CD1c-positive myeloid dendritic cell (primary cell): Measurements from ENCODE around the gene TRIM66.

Source experiments
- DNase-seq: peaks from one replicate; pipeline ENCODE4 v3.0.0-alpha.2; 2016; ENCODE audit errors: extremely low spot score

Gene TRIM66

GRCh38 chr11:8658321-8659057 lies 24.0 kb downstream of the TRIM66 start:
- no peak for DNase-seq

DNA sequence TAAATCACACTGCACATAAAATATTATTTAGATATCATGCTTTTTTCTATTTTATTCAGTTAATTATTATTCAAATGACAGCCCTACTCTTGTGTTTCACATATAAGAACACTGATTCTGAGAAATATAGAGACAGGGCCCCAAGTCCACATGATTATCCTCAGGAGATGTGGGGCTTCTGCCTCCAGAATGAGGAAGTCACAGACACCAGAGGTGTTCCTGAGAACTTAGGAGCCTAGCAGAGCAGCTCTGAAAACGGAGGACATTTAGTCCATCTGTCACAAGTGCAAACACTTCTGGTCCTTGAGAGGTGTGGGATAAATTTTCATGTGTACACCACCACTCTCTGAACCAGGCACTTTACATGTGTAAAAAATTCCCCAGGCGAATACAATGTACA lies 26.2 kb downstream of the TRIM66 start:
- DNase-seq, result no peak

DNA sequence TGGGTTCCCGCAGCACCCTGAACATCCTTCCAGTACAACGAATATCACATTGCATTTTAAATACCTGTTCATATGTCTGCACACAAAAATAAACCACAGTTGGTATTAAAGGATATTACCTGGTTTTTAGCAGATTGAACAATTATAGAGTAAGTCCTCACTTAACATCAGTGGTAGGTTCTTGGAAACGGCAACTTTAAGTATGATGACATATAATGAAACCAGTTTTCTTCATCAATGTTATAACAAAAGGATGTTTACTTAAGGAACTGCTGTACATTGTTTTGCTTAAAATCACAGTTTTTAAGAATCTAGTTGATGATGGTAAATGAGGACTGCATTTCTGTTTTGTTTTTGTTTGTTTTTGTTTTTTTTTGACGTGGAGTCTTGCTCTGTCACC lies 28.0 kb downstream of the TRIM66 start:
- DNase-seq, result no peak

DNA sequence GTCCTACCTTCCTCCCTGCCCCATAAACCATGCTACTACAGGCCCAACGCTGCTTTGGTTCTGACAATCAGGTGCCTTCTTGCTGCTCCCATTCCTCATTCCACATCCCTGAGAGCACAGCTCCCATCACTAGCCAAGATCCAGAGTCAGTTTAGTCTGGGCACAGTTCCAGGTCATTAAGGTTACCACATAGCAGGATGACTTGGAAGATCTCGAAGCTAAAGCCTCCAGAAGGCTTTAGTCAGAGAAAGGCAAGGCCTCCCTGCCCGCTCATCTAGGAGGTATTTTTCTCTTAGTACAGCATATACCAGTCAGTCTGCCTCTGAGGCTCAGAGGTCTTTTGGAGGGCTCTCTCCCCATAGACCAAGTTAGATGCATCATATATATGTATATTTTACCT lies 30.3 kb downstream of the TRIM66 start:
- DNase-seq, result no peak

GRCh38 chr11:8650401-8650990 lies 32.0 kb downstream of the TRIM66 start:
- DNase-seq, result no peak

GRCh38 chr11:8649361-8649760 lies 33.1 kb downstream of the TRIM66 start:
- DNase-seq, result no peak

DNA sequence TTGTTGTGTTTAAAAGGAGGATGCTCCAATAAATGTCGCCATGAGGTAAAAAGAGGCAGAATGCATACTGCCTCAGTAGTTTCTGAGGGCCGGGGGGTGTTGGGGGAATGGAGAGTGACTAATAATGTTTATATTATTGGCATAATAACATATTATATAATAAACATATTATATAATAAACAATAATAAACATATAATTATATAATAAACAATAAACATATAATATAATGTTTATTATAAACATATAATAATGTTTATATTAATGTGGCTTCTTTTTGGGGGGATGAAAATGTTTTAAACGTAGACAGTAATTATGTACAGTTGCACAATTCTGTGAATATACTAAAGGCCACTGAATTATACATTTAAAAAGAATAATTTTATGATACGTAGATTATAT lies 35.6 kb downstream of the TRIM66 start:
- DNase-seq, result no peak

- DNase-seq, result no peak
These were observed 40.1 kb downstream of the TRIM66 start for GRCh38 chr11:8642196-8642841.

DNA sequence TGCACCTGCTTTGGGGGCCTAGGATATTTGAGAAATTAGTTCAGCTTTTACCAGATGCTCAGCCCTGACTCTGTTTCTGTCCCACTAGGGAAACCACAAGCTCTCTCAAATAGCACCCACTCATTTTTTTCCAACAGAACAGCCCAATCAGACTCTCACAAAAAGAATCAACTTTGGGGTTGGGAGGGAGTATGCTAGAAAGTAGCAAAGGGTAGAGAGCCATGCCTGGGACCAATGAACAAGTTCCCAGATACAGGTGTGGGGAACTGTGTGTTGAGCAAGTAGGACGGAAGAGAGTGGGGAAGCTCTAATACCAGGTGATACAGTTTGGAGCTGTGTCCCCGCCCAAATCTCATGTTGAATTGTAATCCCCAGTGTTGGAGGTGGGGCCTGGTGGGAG lies 41.1 kb downstream of the TRIM66 start:
- no peak for DNase-seq

- DNase-seq, result no peak
These were observed 42.1 kb downstream of the TRIM66 start for GRCh38 chr11:8640267-8640906.

DNA sequence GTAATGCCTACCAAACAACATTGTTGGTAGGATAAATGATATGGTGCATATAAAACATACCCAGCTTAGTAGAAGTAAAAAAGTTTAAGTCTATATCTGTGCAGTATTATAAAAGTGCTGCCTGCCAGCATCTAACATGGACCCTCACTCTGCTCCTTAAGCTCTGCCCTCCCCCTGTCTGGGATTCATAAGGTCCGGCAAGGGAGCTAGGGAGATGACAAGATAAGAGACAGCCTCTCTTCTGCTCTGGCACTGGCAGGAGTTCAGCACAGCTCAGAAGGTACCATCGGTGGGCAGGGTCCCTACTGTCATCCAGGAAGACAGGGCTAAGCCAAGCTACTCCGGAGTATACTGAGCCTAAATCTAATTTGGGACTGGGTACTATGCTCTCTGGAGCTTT lies 42.8 kb downstream of the TRIM66 start:
- no peak for DNase-seq

DNA sequence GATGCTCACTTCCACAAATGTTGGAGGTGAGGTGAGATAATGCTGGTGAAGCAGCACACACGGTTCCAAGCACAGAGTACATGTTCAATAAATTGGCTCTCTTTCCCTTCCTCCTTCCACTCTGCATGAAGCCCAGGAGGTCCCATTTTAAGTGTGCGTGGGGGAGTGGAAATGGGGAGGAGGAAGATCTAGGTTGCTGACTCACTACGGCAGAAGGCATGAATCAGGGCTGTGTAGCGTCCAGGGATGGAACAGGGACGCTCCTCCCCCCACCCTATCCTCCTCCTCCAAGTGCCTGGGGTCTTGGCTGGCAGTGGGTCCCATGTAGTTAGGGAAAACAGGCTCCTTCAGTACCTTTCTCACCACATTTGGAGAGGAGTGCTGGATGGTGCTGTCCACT lies 44.2 kb downstream of the TRIM66 start:
- DNase-seq, result no peak

DNA sequence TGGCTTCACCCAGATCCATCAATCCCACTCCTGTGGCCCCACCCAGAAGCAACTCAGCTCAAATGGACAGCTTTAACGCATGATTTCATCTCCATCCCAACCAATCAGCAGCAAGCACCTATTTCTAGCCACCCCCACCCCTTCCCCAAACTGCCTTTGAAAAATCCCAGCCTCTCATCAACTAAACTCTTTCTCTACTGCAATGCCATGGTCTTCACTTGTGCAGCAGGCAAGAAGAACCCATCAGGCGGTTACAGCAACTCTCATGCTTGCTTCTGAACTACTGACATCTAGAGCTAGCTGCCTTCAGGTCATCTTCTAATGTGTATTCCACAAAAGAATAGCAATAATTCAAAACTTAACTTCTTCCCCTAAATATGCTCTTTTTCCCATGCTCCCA lies 46.3 kb downstream of the TRIM66 start:
- no peak for DNase-seq

DNA sequence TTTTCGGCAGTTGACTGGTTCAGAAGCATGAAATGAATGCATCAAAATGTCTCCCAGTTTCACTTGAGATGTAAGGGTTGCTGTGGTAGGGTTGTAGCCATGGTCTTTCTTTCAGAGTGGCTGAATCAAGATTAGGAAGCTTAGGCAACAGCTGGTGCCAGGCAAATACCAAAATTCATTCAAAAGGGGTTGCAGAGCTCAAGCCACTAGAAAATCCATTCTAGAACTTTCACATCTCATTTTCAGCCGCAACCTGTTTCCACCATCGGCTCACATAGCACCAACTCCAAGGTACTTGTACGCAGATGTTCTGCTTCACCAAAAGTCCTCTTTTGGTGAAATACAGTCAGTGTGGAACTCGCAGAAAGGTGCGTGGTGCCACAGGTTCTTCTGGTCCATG lies 48.0 kb downstream of the TRIM66 start:
- DNase-seq, result no peak

GRCh38 chr11:8631395-8632118 lies 50.9 kb downstream of the TRIM66 start:
- DNase-seq, result no peak

- DNase-seq, result no peak
These were observed 57.8 kb downstream of the TRIM66 start for GRCh38 chr11:8624698-8625097.

DNA sequence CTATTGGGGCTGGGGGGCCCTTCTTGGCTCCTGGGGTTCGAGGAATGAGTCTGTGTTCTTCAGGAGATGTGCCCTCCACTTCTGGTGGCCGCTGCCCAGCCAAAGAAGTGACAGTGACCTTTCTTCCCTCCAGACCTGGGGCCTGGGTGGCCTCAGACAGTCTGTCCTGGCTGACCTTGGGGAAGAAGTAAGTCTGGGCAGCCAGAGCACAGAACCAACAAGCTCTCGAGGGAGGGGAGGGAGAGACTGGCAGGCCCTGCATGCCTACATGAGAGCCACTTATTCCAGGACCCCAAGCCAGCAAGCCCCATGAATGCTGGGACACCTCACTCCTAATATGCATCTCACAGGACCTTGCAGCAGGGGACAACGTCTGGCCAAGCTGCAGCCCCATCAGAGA lies 61.3 kb downstream of the TRIM66 start:
- no peak for DNase-seq

DNA sequence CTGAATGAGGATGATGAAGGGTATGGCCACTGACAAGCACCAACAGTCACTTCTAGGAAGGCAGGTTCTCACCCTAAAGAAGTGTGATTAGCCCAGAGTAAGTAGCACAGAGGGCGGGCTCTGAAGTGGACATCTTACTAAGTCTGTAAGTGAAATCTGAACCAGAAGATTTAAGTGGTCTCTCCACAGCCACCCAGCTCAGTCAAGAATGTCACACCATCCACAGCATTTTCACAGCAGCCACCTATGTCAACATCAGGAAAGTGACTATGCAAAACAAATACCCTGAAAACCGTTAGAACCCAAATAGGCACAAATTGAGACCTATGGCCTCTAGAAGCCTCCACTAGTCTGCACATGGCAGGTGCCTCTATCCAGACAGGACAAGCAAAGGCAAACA lies 65.4 kb downstream of the TRIM66 start:
- DNase-seq, result no peak

- DNase-seq, result no peak
These were observed 67.0 kb downstream of the TRIM66 start for GRCh38 chr11:8615291-8616032.

DNA sequence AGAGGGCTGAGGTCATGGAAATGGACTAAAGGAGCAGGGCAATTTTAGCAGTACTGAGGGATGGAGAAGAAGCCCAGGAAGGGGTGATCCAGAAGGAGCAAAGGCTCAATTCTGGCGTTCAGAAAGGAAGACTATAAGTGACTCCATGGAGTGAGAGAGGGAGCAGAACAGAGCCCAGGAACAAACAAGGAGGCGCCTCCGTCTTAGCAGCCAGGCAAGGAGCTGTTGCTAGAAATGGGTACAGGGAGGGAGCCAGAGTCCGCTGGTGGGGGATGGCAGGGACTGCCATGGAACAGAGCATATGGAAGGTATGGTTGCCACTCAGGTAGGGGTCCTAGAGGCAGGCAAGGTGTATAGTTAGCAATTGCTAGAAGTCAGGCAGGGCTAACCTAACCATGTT lies 68.0 kb downstream of the TRIM66 start:
- DNase-seq, result no peak

GRCh38 chr11:8613036-8613435 lies 69.4 kb downstream of the TRIM66 start:
- no peak for DNase-seq
